AG04450 (cell line): ENCODE measurements around the gene FAM50B. TPM values are rescaled to one million over a fixed set of nuclear protein-coding genes. Genes with fewer than 3 reads are reported as not detected.

ENCODE experiments used
- CTCF ChIA-PET: fragments of 300-600, 350-600 bp; formaldehyde crosslinking; extraction: SDS; loops from one replicate; lab custom pipeline; 2022; ENCODE audit warnings: antibody characterized with exemption, inconsistent platforms; lab: Charles Lee
- POLR2A ChIA-PET: fragments of 350-600 bp; formaldehyde crosslinking; extraction: SDS; loops from one replicate; lab custom pipeline; 2021; ENCODE audit warnings: antibody characterized with exemption, inconsistent platforms; lab: Yijun Ruan, JAX
- DNase-seq: peaks from one replicate; pipeline ENCODE4 v3.0.0-alpha.2; 2011; ENCODE audit warnings: low read depth, low spot score
- H3K27ac ChIP-seq: one replicate; pipeline ENCODE4 v1.5.1; 2012; ENCODE audit warnings: low read depth, low read length, control low read depth
- H3K27me3 ChIP-seq: one replicate; pipeline ENCODE4 v1.6.0; 2012; ENCODE audit warnings: low read length; ENCODE audit not compliant: control insufficient read depth, insufficient read depth
- H3K4me3 ChIP-seq: 2 replicates; pipeline ENCODE4 v1.5.1; 2011; ENCODE audit warnings: mild to moderate bottlenecking, low read depth, low read length, control low read depth
- H3K9me3 ChIP-seq: 2 replicates; pipeline ENCODE4 v1.5.1; 2012; ENCODE audit warnings: low read length; ENCODE audit not compliant: control insufficient read depth, insufficient read depth
- CTCF ChIP-seq: IDR thresholded peaks from 2 replicates; pipeline ENCODE4 v1.5.1; 2011; ENCODE audit warnings: low read depth, low read length, control low read depth, inconsistent platforms
- polyA plus RNA-seq: library from polyadenylated mRNA; depleted of rRNA; stranded (reverse); fragments of >200 nt; gene quantifications from 2 replicates; pipeline ENCODE4 v1.2.3, GENCODE V29; 2011

Gene FAM50B
- polyA plus RNA-seq, 1 experiment = 4.5 TPM

- CTCF ChIA-PET = interaction anchor here (4.2 kb wide), 1 partner anchor 84 kb away, joined by 19 read pairs; no protein-coding TSS in a partner anchor
- H3K4me3 ChIP-seq = no peak overlapping the region
- TF ChIP-seq CTCF = no peak
- DNase-seq = no peak
- POLR2A ChIA-PET = no interaction called here
- H3K9me3 ChIP-seq = peaks cover 3% of the 10 kb centered on the region; the same call in 1 of the 2 replicates
- no peaks in the 10 kb centered on the region for H3K27me3 ChIP-seq
- no peak overlapping the region for H3K27ac ChIP-seq
Measured at GRCh38 chr6:3893917-3894316, 44.7 kb downstream of the FAM50B start.

GRCh38 chr6:3894590-3895311 is 45.6 kb downstream of the FAM50B start:
- Histone ChIP-seq H3K27ac (no peak overlapping the region), H3K9me3 (peaks cover 3% of the 10 kb centered on the region; the same call in 1 of the 2 replicates), H3K27me3 (no peaks in the 10 kb centered on the region), H3K4me3 (no peak overlapping the region)
- TF ChIP-seq CTCF = no peak
- no peak for DNase-seq
- ChIA-PET CTCF (interaction anchor here (1.5 to 4.2 kb wide), 2 partner anchors 46 to 83 kb away, joined by 6 to 19 read pairs; partner anchors contain the start of gene FAM50B), POLR2A (no interaction called here)

- DNase-seq = no peak
- TF ChIP-seq CTCF = no peak
- Histone ChIP-seq H3K9me3 (peaks cover 7% of the 10 kb centered on the region; the same call in 1 of the 2 replicates), H3K27me3 (no peaks in the 10 kb centered on the region), H3K27ac (no peak overlapping the region), H3K4me3 (no peak overlapping the region)
- CTCF ChIA-PET = interaction anchor here (1.5 to 4.2 kb wide), 2 partner anchors 46 to 83 kb away, joined by 6 to 19 read pairs; partner anchors contain the start of gene FAM50B
- POLR2A ChIA-PET = no interaction called here
Measured at GRCh38 chr6:3895312-3895653, 46.1 kb downstream of the FAM50B start.

GRCh38 chr6:3895805-3896204 is 46.6 kb downstream of the FAM50B start:
- TF ChIP-seq CTCF = no peak
- no peak for DNase-seq
- Histone ChIP-seq H3K27me3 (no peaks in the 10 kb centered on the region), H3K27ac (no peak overlapping the region), H3K9me3 (peaks cover 7% of the 10 kb centered on the region; the same call in 1 of the 2 replicates), H3K4me3 (no peak overlapping the region)
- CTCF ChIA-PET = interaction anchor here (1.4 to 4.2 kb wide), 3 partner anchors 47 to 153 kb away, joined by 3 to 19 read pairs (median 6); partner anchors contain the start of gene FAM50B
- POLR2A ChIA-PET = no interaction called here
